Measurements from ENCODE around the gene TCF7L1.

DNA sequence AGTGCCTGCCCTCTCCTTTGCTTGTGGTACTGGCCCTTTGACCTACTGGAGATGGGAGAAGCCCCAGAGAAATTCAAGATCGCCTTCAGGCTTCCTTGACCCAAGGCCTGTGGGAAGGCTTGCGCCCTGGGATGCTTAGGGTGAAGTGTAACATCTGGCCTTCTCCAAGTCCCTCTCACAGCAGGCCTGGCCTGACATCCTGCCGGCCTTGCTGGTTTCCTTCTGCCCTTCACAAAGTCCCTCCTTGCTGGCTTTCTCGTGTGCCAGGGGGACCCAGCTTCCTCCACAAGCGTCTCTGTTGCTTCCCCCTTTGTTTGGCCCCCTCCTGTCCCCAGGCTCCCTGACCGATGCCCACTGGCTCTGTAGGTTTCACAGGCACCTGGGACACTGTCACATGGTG lies 26.4 kb downstream of the TCF7L1 start:
- TF ChIP-seq POLR2AphosphoS5 (IDR thresholded peaks at IDR 0.05; ENCODE audit: low read depth) (no peak), CTCF (IDR thresholded peaks at IDR 0.05; ENCODE audit: insufficient read depth, low read length) (no peak)
- TF ChIP-seq, protein P1, sequence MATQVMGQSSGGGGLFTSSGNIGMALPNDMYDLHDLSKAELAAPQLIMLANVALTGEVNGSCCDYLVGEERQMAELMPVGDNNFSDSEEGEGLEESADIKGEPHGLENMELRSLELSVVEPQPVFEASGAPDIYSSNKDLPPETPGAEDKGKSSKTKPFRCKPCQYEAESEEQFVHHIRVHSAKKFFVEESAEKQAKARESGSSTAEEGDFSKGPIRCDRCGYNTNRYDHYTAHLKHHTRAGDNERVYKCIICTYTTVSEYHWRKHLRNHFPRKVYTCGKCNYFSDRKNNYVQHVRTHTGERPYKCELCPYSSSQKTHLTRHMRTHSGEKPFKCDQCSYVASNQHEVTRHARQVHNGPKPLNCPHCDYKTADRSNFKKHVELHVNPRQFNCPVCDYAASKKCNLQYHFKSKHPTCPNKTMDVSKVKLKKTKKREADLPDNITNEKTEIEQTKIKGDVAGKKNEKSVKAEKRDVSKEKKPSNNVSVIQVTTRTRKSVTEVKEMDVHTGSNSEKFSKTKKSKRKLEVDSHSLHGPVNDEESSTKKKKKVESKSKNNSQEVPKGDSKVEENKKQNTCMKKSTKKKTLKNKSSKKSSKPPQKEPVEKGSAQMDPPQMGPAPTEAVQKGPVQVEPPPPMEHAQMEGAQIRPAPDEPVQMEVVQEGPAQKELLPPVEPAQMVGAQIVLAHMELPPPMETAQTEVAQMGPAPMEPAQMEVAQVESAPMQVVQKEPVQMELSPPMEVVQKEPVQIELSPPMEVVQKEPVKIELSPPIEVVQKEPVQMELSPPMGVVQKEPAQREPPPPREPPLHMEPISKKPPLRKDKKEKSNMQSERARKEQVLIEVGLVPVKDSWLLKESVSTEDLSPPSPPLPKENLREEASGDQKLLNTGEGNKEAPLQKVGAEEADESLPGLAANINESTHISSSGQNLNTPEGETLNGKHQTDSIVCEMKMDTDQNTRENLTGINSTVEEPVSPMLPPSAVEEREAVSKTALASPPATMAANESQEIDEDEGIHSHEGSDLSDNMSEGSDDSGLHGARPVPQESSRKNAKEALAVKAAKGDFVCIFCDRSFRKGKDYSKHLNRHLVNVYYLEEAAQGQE (IDR thresholded peaks at IDR 0.05; ENCODE audit: insufficient replicate concordance, low read depth) = no peak

Data from HL-60 (cell line).